ENCODE measurements around the gene SKOR2. TPM values are rescaled to one million over a fixed set of nuclear protein-coding genes. Genes with fewer than 3 reads are reported as not detected.
"Not testable (repeated sequence)": the region's sequence is repeated elsewhere in the genome, so short reads cannot be mapped to it uniquely, and the experiment has no call there.

Gene SKOR2
- polyA plus RNA-seq, 1 experiment: not detected

GRCh38 chr18:47191961-47192360 lies 59.5 kb downstream of the SKOR2 start:
- POLR2A ChIA-PET: no interaction called here
- CTCF ChIA-PET: interaction anchor here (1.9 kb wide), 1 partner anchor 13 kb away, joined by 6 read pairs; no protein-coding TSS in a partner anchor

GRCh38 chr18:47187721-47188120 lies 63.7 kb downstream of the SKOR2 start:
- CTCF ChIA-PET: interaction anchor here (1.3 to 2.8 kb wide), 2 partner anchors 17 to 21 kb away, joined by 3 to 9 read pairs; no protein-coding TSS in a partner anchor
- no peak for TF ChIP-seq CTCF (IDR thresholded peaks at IDR 0.05; ENCODE audit: insufficient read depth, low read depth, low read length)
- no peak for DNase-seq (ENCODE audit: low read depth)
- H3K27me3 ChIP-seq (ENCODE audit: control insufficient read depth, insufficient read depth, low read length): no peaks in the 10 kb centered on the region
- no peaks in the 10 kb centered on the region for H3K36me3 ChIP-seq (ENCODE audit: control insufficient read depth, insufficient read depth, low read length)
- POLR2A ChIA-PET: no interaction called here
- no peak overlapping the region for H3K4me3 ChIP-seq (ENCODE audit: low read depth, low read length)

More at GRCh38 chr18:47191961-47192360, 59.5 kb downstream of the SKOR2 start:
- Histone ChIP-seq H3K4me3 (ENCODE audit: low read depth, low read length) (no peak overlapping the region), H3K27me3 (ENCODE audit: control insufficient read depth, insufficient read depth, low read length) (no peaks in the 10 kb centered on the region), H3K36me3 (ENCODE audit: control insufficient read depth, insufficient read depth, low read length) (no peaks in the 10 kb centered on the region)
- TF ChIP-seq CTCF (IDR thresholded peaks at IDR 0.05; ENCODE audit: insufficient read depth, low read depth, low read length): no peak
- no peak for DNase-seq (ENCODE audit: low read depth)

- TF ChIP-seq CTCF (IDR thresholded peaks at IDR 0.05; ENCODE audit: insufficient read depth, low read depth, low read length): no peak
- POLR2A ChIA-PET: no interaction called here
- H3K36me3 ChIP-seq (ENCODE audit: control insufficient read depth, insufficient read depth, low read length): no peaks in the 10 kb centered on the region
- DNase-seq (ENCODE audit: low read depth): no peak
- H3K27me3 ChIP-seq (ENCODE audit: control insufficient read depth, insufficient read depth, low read length): peaks cover 1% of the 10 kb centered on the region; the same call in 1 of the 2 replicates
- CTCF ChIA-PET: interaction anchor here (1.0 to 1.6 kb wide), 3 partner anchors 19 to 564 kb away, joined by 3 to 4 read pairs (median 4); no protein-coding TSS in a partner anchor
- H3K4me3 ChIP-seq (ENCODE audit: low read depth, low read length): no peak overlapping the region
Observed at GRCh38 chr18:47184419-47185050, 66.9 kb downstream of the SKOR2 start.

- H3K27me3 ChIP-seq (ENCODE audit: control insufficient read depth, insufficient read depth, low read length); POLR2A ChIA-PET; DNase-seq (ENCODE audit: low read depth); CTCF ChIA-PET; H3K4me3 ChIP-seq (ENCODE audit: low read depth, low read length); H3K36me3 ChIP-seq (ENCODE audit: control insufficient read depth, insufficient read depth, low read length): not testable (repeated sequence)
Observed at GRCh38 chr18:47182156-47182555, 69.3 kb downstream of the SKOR2 start.

GRCh38 chr18:47180765-47181164 lies 70.7 kb downstream of the SKOR2 start:
- peaks cover 1% of the 10 kb centered on the region; the same call in 1 of the 2 replicates for H3K27me3 ChIP-seq (ENCODE audit: control insufficient read depth, insufficient read depth, low read length)
- no peak for TF ChIP-seq CTCF (IDR thresholded peaks at IDR 0.05; ENCODE audit: insufficient read depth, low read depth, low read length)
- H3K4me3 ChIP-seq (ENCODE audit: low read depth, low read length): no peak overlapping the region
- POLR2A ChIA-PET: no interaction called here
- DNase-seq (ENCODE audit: low read depth): no peak
- no peaks in the 10 kb centered on the region for H3K36me3 ChIP-seq (ENCODE audit: control insufficient read depth, insufficient read depth, low read length)
- CTCF ChIA-PET: no interaction called here

- ChIA-PET POLR2A (no interaction called here), CTCF (interaction anchor here (1.3 kb wide), 1 partner anchor 80 kb away, joined by 4 read pairs; no protein-coding TSS in a partner anchor)
- Histone ChIP-seq H3K27me3 (ENCODE audit: control insufficient read depth, insufficient read depth, low read length) (peaks cover 1% of the 10 kb centered on the region; the same call in 1 of the 2 replicates), H3K4me3 (ENCODE audit: low read depth, low read length) (no peak overlapping the region), H3K36me3 (ENCODE audit: control insufficient read depth, insufficient read depth, low read length) (no peaks in the 10 kb centered on the region)
- DNase-seq (ENCODE audit: low read depth): no peak
- no peak for TF ChIP-seq CTCF (IDR thresholded peaks at IDR 0.05; ENCODE audit: insufficient read depth, low read depth, low read length)
Observed at GRCh38 chr18:47179520-47179919, 71.9 kb downstream of the SKOR2 start.
